ENCODE results near the gene POC1A. TPM values are rescaled to one million over a fixed set of nuclear protein-coding genes. Genes with fewer than 3 reads are reported as not detected.
A peak's percentile ranks its signal among the peaks of the same experiment; 100 is the strongest.

The POC1A gene
- total and polyA plus RNA-seq, 2 experiments from 2014 or later: 19.1 to 26.7 TPM

DNA sequence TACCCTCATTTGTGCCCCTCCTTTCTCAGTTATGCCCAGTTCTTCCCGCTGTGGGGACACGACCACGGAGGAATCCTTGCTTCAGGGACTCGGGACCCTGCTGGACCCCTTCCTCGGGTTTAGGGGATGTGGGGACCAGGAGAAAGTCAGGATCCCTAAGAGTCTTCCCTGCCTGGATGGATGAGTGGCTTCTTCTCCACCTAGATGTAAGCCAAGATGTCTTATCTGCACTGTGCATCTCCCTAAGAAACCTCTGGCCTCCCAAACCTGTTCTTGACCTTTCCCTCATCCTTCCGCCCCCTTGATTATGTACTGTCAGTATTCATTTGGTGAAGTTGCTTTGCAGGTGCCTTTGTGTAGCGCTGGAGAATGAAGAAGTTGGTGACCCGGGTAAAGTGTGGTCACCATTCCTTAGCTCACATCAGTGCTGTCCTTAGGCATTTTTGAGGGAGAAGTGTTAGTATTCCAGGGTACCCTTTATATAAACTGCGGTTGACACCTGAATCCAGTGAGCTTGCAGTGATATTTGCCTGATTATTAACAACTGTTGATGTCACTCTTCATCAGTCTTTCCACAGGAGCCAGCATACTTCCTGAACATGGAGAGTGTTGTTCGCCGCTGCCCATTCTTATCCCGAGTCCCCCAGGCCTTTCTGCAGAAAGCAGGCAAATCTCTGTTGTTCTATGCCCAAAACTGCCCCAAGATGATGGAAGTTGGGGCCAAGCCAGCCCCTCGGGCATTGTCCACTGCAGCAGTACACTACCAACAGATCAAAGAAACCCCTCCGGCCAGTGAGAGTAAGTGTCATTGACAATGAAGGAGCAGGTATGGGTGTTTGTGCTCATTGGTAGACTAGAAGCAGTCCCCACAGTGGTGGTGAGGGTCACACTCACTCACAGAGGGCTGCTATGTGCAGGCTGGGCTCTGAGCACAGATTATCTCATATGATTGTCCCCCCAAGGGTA, 44.7 kb upstream of the POC1A start:
- no peak for DNase-seq (ENCODE audit: low spot score)

DNA sequence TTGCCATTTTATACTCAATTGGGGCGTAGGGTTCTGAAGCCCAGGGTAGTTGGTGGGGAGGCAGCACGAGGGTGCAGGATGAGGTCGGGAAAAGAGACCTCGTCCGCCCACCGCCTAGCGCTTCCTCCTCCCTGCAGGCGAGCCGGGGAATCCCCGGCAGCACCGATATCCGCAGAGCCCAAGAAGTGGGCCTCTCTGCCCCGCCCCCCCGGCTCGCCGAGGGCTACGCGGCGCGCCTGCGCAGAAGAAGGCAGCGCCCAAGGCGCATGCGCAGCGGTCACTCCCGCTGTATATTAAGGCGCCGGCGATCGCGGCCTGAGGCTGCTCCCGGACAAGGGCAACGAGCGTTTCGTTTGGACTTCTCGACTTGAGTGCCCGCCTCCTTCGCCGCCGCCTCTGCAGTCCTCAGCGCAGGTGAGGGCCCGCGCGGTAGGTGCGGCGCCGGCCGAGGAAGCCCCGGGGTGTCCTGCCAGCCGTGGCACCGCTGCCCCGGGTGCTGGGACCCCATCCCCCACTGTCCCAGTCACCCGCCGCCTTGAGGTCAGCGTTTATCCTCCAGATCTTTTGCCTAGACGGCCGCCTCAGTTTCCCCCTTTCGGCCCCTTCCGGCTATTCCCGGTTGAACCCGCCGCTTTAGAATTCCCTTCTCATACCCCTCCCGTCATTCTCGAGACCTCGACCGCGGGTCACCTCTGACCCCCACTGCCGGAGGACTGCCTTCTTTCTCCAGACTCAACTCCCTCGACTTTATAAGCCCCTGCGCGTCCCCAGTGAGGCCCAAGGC, 43.8 kb upstream of the POC1A start, which contains the start of gene ALAS1:
TSS of gene ALAS1 (plus strand) at position 319 of the 784 bp plus-strand sequence. CDS start 1,082 bp downstream, outside the sequence.
- Histone ChIP-seq H2AFZ (peak within 1 kb of the TSS; percentile 99), H3F3A (replicated peaks; ENCODE audit: low read depth) (peaks cover 9% of the 10 kb centered on the region; the same call in 1 of the 2 replicates), H3K36me3 (ENCODE audit: insufficient read depth) (peaks cover 37% of the 10 kb centered on the region), H3K9me2 (ENCODE audit: insufficient read depth) (no peaks in the 10 kb centered on the region), H3K4me1 (ENCODE audit: insufficient read depth) (peaks cover 10% of the 10 kb centered on the region), H3K4me2 (peak within 1 kb of the TSS; percentile 100), H3K4me3 (peak within 1 kb of the TSS; percentile 95), H3K79me2 (replicated peaks; ENCODE audit: insufficient read depth) (peaks cover 12% of the 10 kb centered on the region), H3K27ac (ENCODE audit: low read depth) (peak within 1 kb of the TSS; percentile 86; the same call in 1 of the 2 replicates), H3K27me3 (ENCODE audit: insufficient read depth) (no peaks in the 10 kb centered on the region), H4K20me1 (replicated peaks; ENCODE audit: insufficient read depth) (peaks cover 10% of the 10 kb centered on the region; the same call in 1 of the 2 replicates)
- peak; percentile 94 for DNase-seq (ENCODE audit: low spot score)
- Mint-ChIP-seq H3K36me3 (ENCODE audit: low read depth) (peaks cover 28% of the 10 kb centered on the region), H3K4me3 (peak within 1 kb of the TSS; percentile 98), H3K27me3 (ENCODE audit: insufficient read depth, low read depth, poor library complexity) (peaks cover 14% of the 10 kb centered on the region), H3K9me3 (peaks cover 4% of the 10 kb centered on the region; the same call in 1 of the 3 replicates), H3K27ac (peak within 1 kb of the TSS; percentile 86), H3K4me1 (peaks cover 14% of the 10 kb centered on the region)
- ATAC-seq: peak; percentile 96
- TF ChIP-seq EZH2phosphoT487 (IDR thresholded peaks at IDR 0.05; ENCODE audit: unreplicated experiment): no peak
- peak; percentile 87 for TF ChIP-seq POLR2AphosphoS5 (IDR thresholded peaks at IDR 0.05; ENCODE audit: low read depth)
- TF ChIP-seq CREB1 (CRISPR knock-in tag; IDR thresholded peaks at IDR 0.05; ENCODE audit: low read depth): no peak

More for the DNA sequence above, 44.7 kb upstream of the POC1A start:
- Histone ChIP-seq H2AFZ (no peak overlapping the region), H3K27me3 (ENCODE audit: insufficient read depth) (no peaks in the 10 kb centered on the region), H3K4me2 (peak overlapping the region; percentile 100), H3K4me1 (ENCODE audit: insufficient read depth) (peaks cover 10% of the 10 kb centered on the region), H3K9me2 (ENCODE audit: insufficient read depth) (no peaks in the 10 kb centered on the region), H3K36me3 (ENCODE audit: insufficient read depth) (peaks cover 45% of the 10 kb centered on the region), H3K27ac (ENCODE audit: low read depth) (no peak overlapping the region), H3K4me3 (peak overlapping the region; percentile 95), H4K20me1 (replicated peaks; ENCODE audit: insufficient read depth) (peaks cover 13% of the 10 kb centered on the region; the same call in 1 of the 2 replicates), H3K79me2 (replicated peaks; ENCODE audit: insufficient read depth) (peaks cover 12% of the 10 kb centered on the region), H3F3A (replicated peaks; ENCODE audit: low read depth) (peaks cover 9% of the 10 kb centered on the region; the same call in 1 of the 2 replicates)
- H3K27ac Mint-ChIP-seq: peak overlapping the region; percentile 86
- H3K9me3 Mint-ChIP-seq: peaks cover 4% of the 10 kb centered on the region; the same call in 1 of the 3 replicates
- peaks cover 14% of the 10 kb centered on the region for H3K4me1 Mint-ChIP-seq
- peak overlapping the region; percentile 98 for H3K4me3 Mint-ChIP-seq
- TF ChIP-seq EZH2 (IDR thresholded peaks at IDR 0.05; ENCODE audit: low read depth, unreplicated experiment): peak; percentile 12
- TF ChIP-seq, protein P1, sequence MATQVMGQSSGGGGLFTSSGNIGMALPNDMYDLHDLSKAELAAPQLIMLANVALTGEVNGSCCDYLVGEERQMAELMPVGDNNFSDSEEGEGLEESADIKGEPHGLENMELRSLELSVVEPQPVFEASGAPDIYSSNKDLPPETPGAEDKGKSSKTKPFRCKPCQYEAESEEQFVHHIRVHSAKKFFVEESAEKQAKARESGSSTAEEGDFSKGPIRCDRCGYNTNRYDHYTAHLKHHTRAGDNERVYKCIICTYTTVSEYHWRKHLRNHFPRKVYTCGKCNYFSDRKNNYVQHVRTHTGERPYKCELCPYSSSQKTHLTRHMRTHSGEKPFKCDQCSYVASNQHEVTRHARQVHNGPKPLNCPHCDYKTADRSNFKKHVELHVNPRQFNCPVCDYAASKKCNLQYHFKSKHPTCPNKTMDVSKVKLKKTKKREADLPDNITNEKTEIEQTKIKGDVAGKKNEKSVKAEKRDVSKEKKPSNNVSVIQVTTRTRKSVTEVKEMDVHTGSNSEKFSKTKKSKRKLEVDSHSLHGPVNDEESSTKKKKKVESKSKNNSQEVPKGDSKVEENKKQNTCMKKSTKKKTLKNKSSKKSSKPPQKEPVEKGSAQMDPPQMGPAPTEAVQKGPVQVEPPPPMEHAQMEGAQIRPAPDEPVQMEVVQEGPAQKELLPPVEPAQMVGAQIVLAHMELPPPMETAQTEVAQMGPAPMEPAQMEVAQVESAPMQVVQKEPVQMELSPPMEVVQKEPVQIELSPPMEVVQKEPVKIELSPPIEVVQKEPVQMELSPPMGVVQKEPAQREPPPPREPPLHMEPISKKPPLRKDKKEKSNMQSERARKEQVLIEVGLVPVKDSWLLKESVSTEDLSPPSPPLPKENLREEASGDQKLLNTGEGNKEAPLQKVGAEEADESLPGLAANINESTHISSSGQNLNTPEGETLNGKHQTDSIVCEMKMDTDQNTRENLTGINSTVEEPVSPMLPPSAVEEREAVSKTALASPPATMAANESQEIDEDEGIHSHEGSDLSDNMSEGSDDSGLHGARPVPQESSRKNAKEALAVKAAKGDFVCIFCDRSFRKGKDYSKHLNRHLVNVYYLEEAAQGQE (IDR thresholded peaks at IDR 0.05; ENCODE audit: unreplicated experiment): no peak
- no peak for ATAC-seq
- H3K27me3 Mint-ChIP-seq (ENCODE audit: insufficient read depth, low read depth, poor library complexity): peaks cover 10% of the 10 kb centered on the region
- H3K36me3 Mint-ChIP-seq (ENCODE audit: low read depth): peaks cover 37% of the 10 kb centered on the region

Data from GM23338 (cell line).